ENCODE data around the gene LZTS3. TPM values are rescaled to one million over a fixed set of nuclear protein-coding genes. Genes with fewer than 3 reads are reported as not detected.
"Not testable (repeated sequence)": the region's sequence is repeated elsewhere in the genome, so short reads cannot be mapped to it uniquely, and the experiment has no call there.

The LZTS3 gene
- total RNA-seq, 2 donors from 2014 or later = 7.9 to 8.3 TPM

DNA sequence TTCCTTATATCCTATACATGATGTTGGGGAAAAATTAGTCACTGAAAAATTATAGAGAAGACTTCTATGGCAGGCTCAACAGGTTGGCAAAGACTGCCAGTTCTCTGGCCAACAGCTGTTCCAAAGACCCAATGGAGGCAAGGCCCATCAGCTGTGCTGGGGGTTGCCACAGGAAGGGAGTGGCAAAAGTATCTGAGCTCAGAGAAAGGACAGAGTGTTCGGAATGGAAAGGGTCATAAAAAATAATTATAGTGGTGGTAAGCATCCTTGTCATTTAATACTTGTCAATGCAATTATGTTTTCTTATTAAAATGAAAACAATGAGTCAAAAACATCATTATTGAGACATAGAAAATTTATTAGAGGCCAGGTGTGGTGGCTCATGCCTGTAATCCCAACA, 49.8 kb downstream of the LZTS3 start:
- Histone ChIP-seq H3K9me3 (no peaks in the 10 kb centered on the region), H3K27ac (no peak overlapping the region), H3K4me3 (no peak overlapping the region), H3K27me3 (no peaks in the 10 kb centered on the region), H3K36me3 (no peaks in the 10 kb centered on the region), H3K4me1 (no peaks in the 10 kb centered on the region), H3K9ac (ENCODE audit: low read depth in 2 of 2, low read length in 2 of 2) (no peak overlapping the region)
- intact Hi-C loops (cut with DNase I) = no loop called here
- TF ChIP-seq, protein P1, sequence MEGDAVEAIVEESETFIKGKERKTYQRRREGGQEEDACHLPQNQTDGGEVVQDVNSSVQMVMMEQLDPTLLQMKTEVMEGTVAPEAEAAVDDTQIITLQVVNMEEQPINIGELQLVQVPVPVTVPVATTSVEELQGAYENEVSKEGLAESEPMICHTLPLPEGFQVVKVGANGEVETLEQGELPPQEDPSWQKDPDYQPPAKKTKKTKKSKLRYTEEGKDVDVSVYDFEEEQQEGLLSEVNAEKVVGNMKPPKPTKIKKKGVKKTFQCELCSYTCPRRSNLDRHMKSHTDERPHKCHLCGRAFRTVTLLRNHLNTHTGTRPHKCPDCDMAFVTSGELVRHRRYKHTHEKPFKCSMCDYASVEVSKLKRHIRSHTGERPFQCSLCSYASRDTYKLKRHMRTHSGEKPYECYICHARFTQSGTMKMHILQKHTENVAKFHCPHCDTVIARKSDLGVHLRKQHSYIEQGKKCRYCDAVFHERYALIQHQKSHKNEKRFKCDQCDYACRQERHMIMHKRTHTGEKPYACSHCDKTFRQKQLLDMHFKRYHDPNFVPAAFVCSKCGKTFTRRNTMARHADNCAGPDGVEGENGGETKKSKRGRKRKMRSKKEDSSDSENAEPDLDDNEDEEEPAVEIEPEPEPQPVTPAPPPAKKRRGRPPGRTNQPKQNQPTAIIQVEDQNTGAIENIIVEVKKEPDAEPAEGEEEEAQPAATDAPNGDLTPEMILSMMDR (IDR thresholded peaks at IDR 0.05) = no peak
- DNase-seq = no peak

DNA sequence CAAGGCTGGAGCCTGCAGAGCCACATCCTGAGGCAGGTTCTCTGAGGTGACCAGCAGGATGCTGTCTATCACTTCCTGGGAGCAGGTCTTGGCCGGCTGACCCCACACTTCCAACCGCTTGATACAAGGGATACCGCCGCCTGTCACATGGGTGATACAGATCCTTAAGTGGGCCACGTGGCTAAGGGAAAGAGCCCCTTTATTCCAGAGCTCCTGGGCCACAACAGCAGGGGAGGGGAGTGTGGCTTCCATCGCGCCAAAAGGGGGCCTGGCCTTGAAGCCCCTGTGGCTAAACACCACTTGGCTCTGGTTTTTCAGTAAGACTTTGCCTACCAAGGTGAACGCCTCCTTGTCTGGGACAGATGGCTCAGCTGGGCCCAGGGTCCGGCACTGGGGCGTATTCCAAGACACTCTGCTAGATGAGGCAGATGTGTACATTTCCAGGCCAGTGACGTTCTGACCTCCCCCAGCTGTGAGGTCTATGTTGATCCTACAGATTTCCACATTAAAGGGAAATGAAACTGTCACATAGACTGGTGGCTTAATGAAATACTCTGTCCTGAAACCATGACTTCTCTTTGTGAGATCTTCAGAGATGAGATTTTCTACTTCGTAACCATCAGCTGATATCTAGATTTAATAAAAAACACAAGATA, 51.3 kb downstream of the LZTS3 start:
- Histone ChIP-seq H3K4me3 (no peak overlapping the region), H3K9ac (ENCODE audit: low read depth in 2 of 2, low read length in 2 of 2) (no peak overlapping the region), H3K9me3 (no peaks in the 10 kb centered on the region), H3K4me1 (no peaks in the 10 kb centered on the region), H3K36me3 (no peaks in the 10 kb centered on the region), H3K27me3 (no peaks in the 10 kb centered on the region), H3K27ac (no peak overlapping the region)
- TF ChIP-seq, protein P1 (IDR thresholded peaks at IDR 0.05) = no peak
- intact Hi-C loops (cut with DNase I) = no loop called here
- DNase-seq = no peak

DNA sequence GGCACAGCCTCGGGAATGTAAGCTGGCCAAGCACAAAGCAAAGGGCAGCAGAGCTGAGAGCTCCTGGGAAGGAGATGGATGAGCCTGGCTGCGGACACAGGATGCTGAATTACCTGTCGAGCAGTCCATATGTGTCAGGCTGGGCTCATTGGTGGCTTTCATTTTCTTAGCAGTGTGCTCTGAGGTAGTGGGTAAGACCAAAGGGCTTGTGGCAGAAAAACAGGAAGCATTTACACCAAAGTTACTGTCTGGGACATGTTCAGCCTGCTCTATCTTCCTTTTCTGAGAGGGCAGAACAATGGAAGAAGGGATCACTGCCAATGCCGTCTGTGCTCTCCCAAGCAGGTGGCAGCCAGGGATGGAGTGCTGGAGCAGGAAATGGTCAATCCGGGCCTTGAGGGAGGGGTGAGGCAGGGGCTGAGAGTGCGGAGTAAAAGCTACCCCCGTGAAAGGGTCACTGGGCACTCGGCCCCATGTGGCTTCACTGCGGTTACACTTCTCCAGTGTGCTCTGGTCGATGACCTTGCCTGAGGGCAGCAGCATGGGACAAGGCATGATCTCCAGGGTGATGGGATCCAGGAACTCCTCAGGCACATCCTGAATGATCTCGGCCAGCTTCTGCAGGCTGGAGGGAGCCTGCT, 52.0 kb downstream of the LZTS3 start:
- no peaks in the 10 kb centered on the region for H3K4me1 ChIP-seq
- no peak for DNase-seq
- intact Hi-C loops (cut with DNase I) = no loop called here
- no peak overlapping the region for H3K9ac ChIP-seq (ENCODE audit: low read depth in 2 of 2, low read length in 2 of 2)
- no peaks in the 10 kb centered on the region for H3K9me3 ChIP-seq
- H3K27me3 ChIP-seq = no peaks in the 10 kb centered on the region
- no peaks in the 10 kb centered on the region for H3K36me3 ChIP-seq
- TF ChIP-seq, protein P1 (IDR thresholded peaks at IDR 0.05) = no peak
- no peak overlapping the region for H3K4me3 ChIP-seq
- no peak overlapping the region for H3K27ac ChIP-seq

DNA sequence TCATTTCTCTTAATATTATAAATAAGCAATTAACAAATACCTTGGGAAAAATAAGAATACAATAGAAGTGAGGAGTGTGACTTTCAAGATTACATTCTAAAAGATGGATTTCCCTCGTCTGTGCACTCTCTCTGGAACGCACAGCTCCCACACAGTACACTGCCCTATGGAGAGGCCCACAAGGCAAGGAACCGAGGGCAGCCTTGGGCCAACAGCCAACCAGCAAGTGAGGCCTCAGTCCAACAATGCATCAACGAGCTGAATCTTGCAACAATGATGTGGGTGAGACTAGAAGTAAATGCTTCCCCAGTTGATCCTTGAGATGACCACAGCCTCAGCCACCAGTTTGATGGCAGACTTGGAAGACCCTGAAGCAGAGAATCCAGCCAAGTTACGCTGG, 54.3 kb downstream of the LZTS3 start:
- Histone ChIP-seq H3K27ac (no peak overlapping the region), H3K9ac (ENCODE audit: low read depth in 2 of 2, low read length in 2 of 2) (no peak overlapping the region), H3K4me1 (no peaks in the 10 kb centered on the region), H3K36me3 (no peaks in the 10 kb centered on the region), H3K4me3 (no peak overlapping the region), H3K9me3 (no peaks in the 10 kb centered on the region), H3K27me3 (no peaks in the 10 kb centered on the region)
- no peak for DNase-seq
- intact Hi-C loops (cut with DNase I) = loop anchor here (5.0 kb wide), 1 partner anchor 67 kb away; no protein-coding TSS in a partner anchor
- TF ChIP-seq, protein P1 (IDR thresholded peaks at IDR 0.05) = no peak

DNA sequence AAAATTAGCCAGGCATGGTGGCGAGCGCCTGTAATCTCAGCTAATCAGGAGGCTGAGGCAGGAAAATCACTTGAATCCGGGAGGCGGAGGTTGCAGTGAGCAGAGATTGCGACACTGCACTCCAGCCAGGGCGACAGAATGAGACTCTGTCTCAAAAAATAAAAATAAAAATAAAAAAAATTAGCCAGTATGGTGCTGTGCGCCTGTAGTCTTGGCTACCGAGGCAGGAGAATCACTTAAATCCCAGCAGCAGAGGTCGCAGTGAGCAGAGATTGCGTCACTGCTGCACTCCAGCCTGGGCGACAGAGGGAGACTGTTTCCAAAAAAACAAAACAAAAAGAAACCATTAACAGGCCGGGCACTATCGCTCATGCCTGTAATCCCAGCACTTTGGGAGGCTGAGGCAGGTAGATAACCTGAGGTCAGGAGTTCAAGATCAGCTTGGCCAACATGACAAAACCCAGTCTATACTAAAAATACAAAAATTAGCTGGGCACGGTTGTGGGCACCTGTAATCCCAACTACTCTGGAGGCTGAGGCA, 55.4 kb downstream of the LZTS3 start:
- H3K36me3 ChIP-seq; H3K27me3 ChIP-seq; H3K9ac ChIP-seq (ENCODE audit: low read depth in 2 of 2, low read length in 2 of 2); H3K4me3 ChIP-seq; H3K27ac ChIP-seq; DNase-seq; H3K9me3 ChIP-seq; H3K4me1 ChIP-seq: not testable (repeated sequence)
- intact Hi-C loops (cut with DNase I) = loop anchor here (5.0 kb wide), 1 partner anchor 66 kb away; no protein-coding TSS in a partner anchor

DNA sequence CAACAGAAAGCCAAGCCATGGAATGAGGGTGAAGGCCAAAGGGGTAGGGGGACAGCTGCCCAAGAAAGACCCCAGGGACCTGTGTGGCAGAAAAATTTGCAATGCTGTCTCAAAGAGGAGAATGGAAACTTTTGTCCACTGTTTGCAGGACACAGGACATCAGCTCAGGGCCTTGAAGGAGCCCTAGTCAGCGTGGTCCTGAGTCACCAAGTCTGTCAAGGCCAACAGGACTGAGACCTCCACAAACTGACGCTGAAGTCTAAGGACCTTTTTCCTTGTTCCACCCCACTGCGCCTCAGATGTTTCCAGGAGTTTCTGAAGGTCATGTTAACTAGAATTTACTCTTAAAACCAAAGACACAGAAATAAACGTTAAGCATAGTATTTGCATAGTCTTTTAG, 57.0 kb downstream of the LZTS3 start:
- no peak for DNase-seq
- Histone ChIP-seq H3K27ac (no peak overlapping the region), H3K4me1 (no peaks in the 10 kb centered on the region), H3K4me3 (no peak overlapping the region), H3K9me3 (no peaks in the 10 kb centered on the region), H3K27me3 (no peaks in the 10 kb centered on the region), H3K36me3 (no peaks in the 10 kb centered on the region), H3K9ac (ENCODE audit: low read depth in 2 of 2, low read length in 2 of 2) (no peak overlapping the region)
- TF ChIP-seq, protein P1 (IDR thresholded peaks at IDR 0.05) = no peak
- intact Hi-C loops (cut with DNase I) = loop anchor here (5.0 kb wide), 1 partner anchor 64 kb away; no protein-coding TSS in a partner anchor
